DOHH2 (cell line): ENCODE measurements around the gene CRYZL1.

Source experiments
- H3F3A ChIP-seq: fragments of 200-600 bp; sonication (generic), shearing (Covaris generic); 2 replicates; pipeline ENCODE4 v1.6.0; 2016; ENCODE audit warnings: antibody characterized with exemption, mild to moderate bottlenecking; ENCODE audit not compliant: control insufficient read depth, insufficient read depth
- H3K27ac ChIP-seq: fragments of 200-600 bp; sonication (generic); 2 replicates; pipeline ENCODE4 v1.5.1; 2014; ENCODE audit warnings: low read depth, mild to moderate bottlenecking, low read length, moderate library complexity
- H3K27me3 ChIP-seq: fragments of 200-600 bp; sonication (generic); 2 replicates; pipeline ENCODE4 v1.6.1; 2014; ENCODE audit warnings: mild to moderate bottlenecking, low read length, mixed read lengths; ENCODE audit not compliant: control insufficient read depth
- H3K36me3 ChIP-seq: fragments of 200-600 bp; sonication (generic); 2 replicates; pipeline ENCODE4 v1.6.1; 2014; ENCODE audit warnings: mild to moderate bottlenecking, low read length, moderate library complexity, mixed read lengths; ENCODE audit not compliant: control insufficient read depth
- H3K4me1 ChIP-seq: fragments of 200-600 bp; sonication (generic); 2 replicates; pipeline ENCODE4 v1.6.1; 2014; ENCODE audit warnings: mild to moderate bottlenecking, low read length, mixed read lengths; ENCODE audit not compliant: control insufficient read depth
- H3K4me2 ChIP-seq: fragments of 200-600 bp; sonication (generic); 2 replicates; pipeline ENCODE4 v1.6.0; 2014; ENCODE audit warnings: mild to moderate bottlenecking, low read length, moderate library complexity
- H3K4me3 ChIP-seq: fragments of 200-600 bp; sonication (generic); 2 replicates; pipeline ENCODE4 v1.5.1; 2014; ENCODE audit warnings: mild to moderate bottlenecking, low read length, mixed read lengths
- H3K79me2 ChIP-seq: fragments of 200-600 bp; sonication (generic); 2 replicates; pipeline ENCODE4 v1.6.1; 2014; ENCODE audit warnings: mild to moderate bottlenecking, low read length, mixed read lengths; ENCODE audit not compliant: control insufficient read depth
- H3K9me2 ChIP-seq: fragments of 200-600 bp; sonication (generic); replicated peaks from 2 replicates; pipeline ENCODE4 v1.6.1; 2014; ENCODE audit warnings: mild to moderate bottlenecking, low read length, mixed read lengths; ENCODE audit not compliant: control insufficient read depth
- H3K9me3 ChIP-seq: fragments of 200-600 bp; sonication (generic); 2 replicates; pipeline ENCODE4 v1.6.1; 2014; ENCODE audit warnings: antibody characterized with exemption, low read length, mixed read lengths; ENCODE audit not compliant: control insufficient read depth, insufficient read depth
- H4K20me1 ChIP-seq: fragments of 200-600 bp; sonication (generic); 2 replicates; pipeline ENCODE4 v1.6.0; 2014; ENCODE audit warnings: low read depth, mild to moderate bottlenecking, antibody characterized with exemption, low read length, moderate library complexity; ENCODE audit not compliant: control insufficient read depth, insufficient read depth
- CTCF ChIP-seq: fragments of 200-600 bp; sonication (generic); IDR thresholded peaks from one replicate; pipeline ENCODE4 v1.5.1; 2014; ENCODE audit warnings: antibody characterized with exemption, mild to moderate bottlenecking, low read depth, low read length; ENCODE audit not compliant: poor library complexity, severe bottlenecking
- EZH2phosphoT487 ChIP-seq: fragments of 200-600 bp; sonication (generic); IDR thresholded peaks from 2 replicates; pipeline ENCODE4 v1.6.1; 2017; ENCODE audit warnings: borderline replicate concordance, mild to moderate bottlenecking, antibody characterized with exemption, low read length, moderate library complexity, mixed read lengths

The CRYZL1 gene

GRCh38 chr21:33562389-33562788, 79.2 kb downstream of the CRYZL1 start:
- H3K9me2 ChIP-seq, result no peaks in the 10 kb centered on the region
- TF ChIP-seq CTCF, result no peak
- TF ChIP-seq EZH2phosphoT487, result no peak

GRCh38 chr21:33561373-33561772, 80.2 kb downstream of the CRYZL1 start:
- no peak overlapping the region for H3K4me3 ChIP-seq
- H3K4me1 ChIP-seq, result no peaks in the 10 kb centered on the region
- no peak overlapping the region for H3K27ac ChIP-seq
- H3K27me3 ChIP-seq, result no peaks in the 10 kb centered on the region
- peaks cover 83% of the 10 kb centered on the region for H3K79me2 ChIP-seq
- no peaks in the 10 kb centered on the region for H3K9me2 ChIP-seq
- no peak overlapping the region for H3K4me2 ChIP-seq
- peaks cover 20% of the 10 kb centered on the region for H3F3A ChIP-seq
- H4K20me1 ChIP-seq, result peaks cover 13% of the 10 kb centered on the region; the same call in 1 of the 2 replicates
- H3K9me3 ChIP-seq, result no peaks in the 10 kb centered on the region
- no peak for TF ChIP-seq EZH2phosphoT487
- TF ChIP-seq CTCF, result no peak
- H3K36me3 ChIP-seq, result peaks cover 96% of the 10 kb centered on the region

More at GRCh38 chr21:33562389-33562788, 79.2 kb downstream of the CRYZL1 start:
- Histone ChIP-seq H3K27ac (no peak overlapping the region), H3K4me2 (no peak overlapping the region), H4K20me1 (peaks cover 13% of the 10 kb centered on the region; the same call in 1 of the 2 replicates), H3F3A (peaks cover 27% of the 10 kb centered on the region), H3K9me3 (no peaks in the 10 kb centered on the region), H3K27me3 (no peaks in the 10 kb centered on the region), H3K79me2 (peaks cover 73% of the 10 kb centered on the region), H3K4me1 (no peaks in the 10 kb centered on the region), H3K4me3 (no peak overlapping the region), H3K36me3 (peaks cover 94% of the 10 kb centered on the region)

- TF ChIP-seq CTCF (no peak), EZH2phosphoT487 (no peak)
- no peak overlapping the region for H3K4me3 ChIP-seq
- H3K36me3 ChIP-seq, result peaks cover 97% of the 10 kb centered on the region
- H3K9me2 ChIP-seq, result no peaks in the 10 kb centered on the region
- no peak overlapping the region for H3K27ac ChIP-seq
- H3K27me3 ChIP-seq, result no peaks in the 10 kb centered on the region
- peaks cover 21% of the 10 kb centered on the region for H3F3A ChIP-seq
- peaks cover 17% of the 10 kb centered on the region; the same call in 1 of the 2 replicates for H4K20me1 ChIP-seq
- H3K4me1 ChIP-seq, result no peaks in the 10 kb centered on the region
- no peak overlapping the region for H3K4me2 ChIP-seq
- H3K79me2 ChIP-seq, result peaks cover 87% of the 10 kb centered on the region
- no peaks in the 10 kb centered on the region for H3K9me3 ChIP-seq
Measured at GRCh38 chr21:33560965-33561364, 80.6 kb downstream of the CRYZL1 start.

GRCh38 chr21:33559813-33560212, 81.7 kb downstream of the CRYZL1 start:
- TF ChIP-seq CTCF, result no peak
- no peak for TF ChIP-seq EZH2phosphoT487
- peaks cover 18% of the 10 kb centered on the region; the same call in 1 of the 2 replicates for H4K20me1 ChIP-seq
- H3K27me3 ChIP-seq, result no peaks in the 10 kb centered on the region
- no peak overlapping the region for H3K4me3 ChIP-seq
- no peak overlapping the region for H3K4me2 ChIP-seq
- H3K9me3 ChIP-seq, result no peaks in the 10 kb centered on the region
- H3K27ac ChIP-seq, result no peak overlapping the region
- H3K4me1 ChIP-seq, result no peaks in the 10 kb centered on the region
- peaks cover 91% of the 10 kb centered on the region for H3K79me2 ChIP-seq
- H3F3A ChIP-seq, result peaks cover 17% of the 10 kb centered on the region
- H3K9me2 ChIP-seq, result no peaks in the 10 kb centered on the region
- peaks cover 95% of the 10 kb centered on the region for H3K36me3 ChIP-seq
